ENCODE data around the gene GNA14. TPM values are rescaled to one million over a fixed set of nuclear protein-coding genes. Genes with fewer than 3 reads are reported as not detected.
"Not testable (repeated sequence)": the region's sequence is repeated elsewhere in the genome, so short reads cannot be mapped to it uniquely, and the experiment has no call there.

GNA14 gene
- total RNA-seq, 2 donors from 2014 or later, result 0.62 to 8.0 TPM

- Histone ChIP-seq H3K9me3 (ENCODE audit: control insufficient read depth, low read length) (no peaks in the 10 kb centered on the region), H3K4me1 (ENCODE audit: control insufficient read depth, insufficient read depth, low read length) (peaks cover 12% of the 10 kb centered on the region), H3K36me3 (ENCODE audit: control insufficient read depth, insufficient read depth, low read length) (no peaks in the 10 kb centered on the region), H3K9ac (ENCODE audit: extremely low read depth, low read length, poor library complexity, severe bottlenecking) (no peak overlapping the region), H3K27me3 (ENCODE audit: control insufficient read depth, insufficient read depth, low read length, poor library complexity, severe bottlenecking) (no peaks in the 10 kb centered on the region), H3K4me3 (ENCODE audit: low read length) (no peak overlapping the region), H3K27ac (ENCODE audit: low read depth, low read length) (no peak overlapping the region)
- no peaks in the 10 kb centered on the region for H3K9me3 Mint-ChIP-seq
- TF ChIP-seq CTCF (conservative IDR thresholded peaks at IDR 0.05), result no peak
- H3K4me1 Mint-ChIP-seq, result peaks cover 53% of the 10 kb centered on the region
- H3K4me3 Mint-ChIP-seq, result no peak overlapping the region
- no peaks in the 10 kb centered on the region for H3K27me3 Mint-ChIP-seq (ENCODE audit: insufficient read depth)
- no peak for DNase-seq
- 96 to 98% methylated on average over 10 to 12 of the region's 12 CpGs for WGBS, 2 experiments (ENCODE audit: insufficient coverage in 1 of 2, insufficient read length in 1 of 2)
- H3K36me3 Mint-ChIP-seq (ENCODE audit: low read depth), result no peaks in the 10 kb centered on the region
- no peak overlapping the region for H3K27ac Mint-ChIP-seq
These were observed 61.5 kb downstream of the GNA14 start for GRCh38 chr9:77586591-77586990.

GRCh38 chr9:77585335-77585786 is 62.8 kb downstream of the GNA14 start:
- no peak for TF ChIP-seq CTCF (conservative IDR thresholded peaks at IDR 0.05)
- no peak overlapping the region for H3K4me3 ChIP-seq (ENCODE audit: low read length)
- no peaks in the 10 kb centered on the region for H3K9me3 Mint-ChIP-seq
- H3K9ac ChIP-seq (ENCODE audit: extremely low read depth, low read length, poor library complexity, severe bottlenecking), result no peak overlapping the region
- DNase-seq, result peak; percentile 64
- no peak overlapping the region for H3K4me3 Mint-ChIP-seq
- H3K27ac ChIP-seq (ENCODE audit: low read depth, low read length), result no peak overlapping the region
- peak overlapping the region; percentile 81 for H3K27ac Mint-ChIP-seq
- H3K27me3 ChIP-seq (ENCODE audit: control insufficient read depth, insufficient read depth, low read length, poor library complexity, severe bottlenecking), result no peaks in the 10 kb centered on the region
- WGBS, 2 experiments (ENCODE audit: insufficient coverage in 1 of 2, insufficient read length in 1 of 2), result 67 to 100% methylated on average over 1 to 2 of the region's 2 CpGs
- peaks cover 53% of the 10 kb centered on the region for H3K4me1 Mint-ChIP-seq
- no peaks in the 10 kb centered on the region for H3K36me3 ChIP-seq (ENCODE audit: control insufficient read depth, insufficient read depth, low read length)
- H3K27me3 Mint-ChIP-seq (ENCODE audit: insufficient read depth), result no peaks in the 10 kb centered on the region
- peaks cover 12% of the 10 kb centered on the region for H3K4me1 ChIP-seq (ENCODE audit: control insufficient read depth, insufficient read depth, low read length)
- no peaks in the 10 kb centered on the region for H3K36me3 Mint-ChIP-seq (ENCODE audit: low read depth)
- no peaks in the 10 kb centered on the region for H3K9me3 ChIP-seq (ENCODE audit: control insufficient read depth, low read length)

GRCh38 chr9:77584927-77585326 is 63.2 kb downstream of the GNA14 start:
- H3K9me3 ChIP-seq (ENCODE audit: control insufficient read depth, low read length); H3K9me3 Mint-ChIP-seq; H3K36me3 ChIP-seq (ENCODE audit: control insufficient read depth, insufficient read depth, low read length); DNase-seq; H3K36me3 Mint-ChIP-seq (ENCODE audit: low read depth); H3K27ac ChIP-seq (ENCODE audit: low read depth, low read length); H3K9ac ChIP-seq (ENCODE audit: extremely low read depth, low read length, poor library complexity, severe bottlenecking); H3K4me3 Mint-ChIP-seq; H3K4me3 ChIP-seq (ENCODE audit: low read length); H3K27me3 Mint-ChIP-seq (ENCODE audit: insufficient read depth); H3K27me3 ChIP-seq (ENCODE audit: control insufficient read depth, insufficient read depth, low read length, poor library complexity, severe bottlenecking): not testable (repeated sequence)
- peak overlapping the region; percentile 66 for H3K27ac Mint-ChIP-seq
- 89 to 94% methylated on average over 3 to 4 of the region's 4 CpGs for WGBS, 2 experiments (ENCODE audit: insufficient coverage in 1 of 2, insufficient read length in 1 of 2)
- H3K4me1 Mint-ChIP-seq, result peaks cover 53% of the 10 kb centered on the region
- peaks cover 12% of the 10 kb centered on the region for H3K4me1 ChIP-seq (ENCODE audit: control insufficient read depth, insufficient read depth, low read length)

- no peak for DNase-seq
- Histone ChIP-seq H3K4me1 (ENCODE audit: control insufficient read depth, insufficient read depth, low read length) (peaks cover 6% of the 10 kb centered on the region), H3K27ac (ENCODE audit: low read depth, low read length) (no peak overlapping the region), H3K9me3 (ENCODE audit: control insufficient read depth, low read length) (no peaks in the 10 kb centered on the region), H3K36me3 (ENCODE audit: control insufficient read depth, insufficient read depth, low read length) (no peaks in the 10 kb centered on the region), H3K27me3 (ENCODE audit: control insufficient read depth, insufficient read depth, low read length, poor library complexity, severe bottlenecking) (no peaks in the 10 kb centered on the region), H3K4me3 (ENCODE audit: low read length) (no peak overlapping the region), H3K9ac (ENCODE audit: extremely low read depth, low read length, poor library complexity, severe bottlenecking) (no peak overlapping the region)
- H3K27me3 Mint-ChIP-seq (ENCODE audit: insufficient read depth), result no peaks in the 10 kb centered on the region
- peak overlapping the region; percentile 6 for H3K27ac Mint-ChIP-seq
- H3K4me1 Mint-ChIP-seq, result peaks cover 37% of the 10 kb centered on the region
- no peak for TF ChIP-seq CTCF (conservative IDR thresholded peaks at IDR 0.05)
- H3K4me3 Mint-ChIP-seq, result no peak overlapping the region
- H3K9me3 Mint-ChIP-seq, result no peaks in the 10 kb centered on the region
- WGBS, 2 experiments (ENCODE audit: insufficient coverage in 1 of 2, insufficient read length in 1 of 2), result 74 to 78% methylated on average over 4 to 5 of the region's 5 CpGs
- no peaks in the 10 kb centered on the region for H3K36me3 Mint-ChIP-seq (ENCODE audit: low read depth)
These were observed 65.1 kb downstream of the GNA14 start for GRCh38 chr9:77582961-77583576.
